Cardiac septum (tissue), 1 donor: Measurements from ENCODE around the gene SMURF2. TPM values are rescaled to one million over a fixed set of nuclear protein-coding genes. Genes with fewer than 3 reads are reported as not detected.

Experiments used
- DNase-seq: peaks from one replicate; pipeline ENCODE4 v3.0.0-alpha.2; 2020; ENCODE audit warnings: low spot score
- intact Hi-C: fragments of 100-400 bp; cut with DNase I; formaldehyde crosslinking; loops from one replicate; pipeline ENCODE4 v1.14.0; 2022
- microRNA-seq: library from miRNA; unstranded; fragments of <30 nt; microRNA quantifications from one replicate; pipeline ENCODE4 v1.2.0, GENCODE V29; 2020
- total RNA-seq: library from RNA; stranded (reverse); fragmentation: NEBNext Ultra II Directional; extraction: Animal tissue kit (Norgen Biotek cat#: 25700); gene quantifications from one replicate; pipeline ENCODE4 v1.2.1, GENCODE V29; 2021
- donor health status: DM: no; HTN: no; CAD: no.

The SMURF2 gene
- total RNA-seq, 1 donor from 2014 or later: 17.4 TPM

- intact Hi-C loops: loop anchor here (10.0 kb wide), 1 partner anchor 174 kb away; no protein-coding TSS in a partner anchor
- no peak for DNase-seq
Observed at GRCh38 chr17:64498308-64499203, 163.6 kb downstream of the SMURF2 start.

GRCh38 chr17:64497565-64498035 is 164.5 kb downstream of the SMURF2 start:
- intact Hi-C loops: loop anchor here (1.0 to 10.0 kb wide), 2 partner anchors 8 to 173 kb away; no protein-coding TSS in a partner anchor

GRCh38 chr17:64496786-64497564 is 165.1 kb downstream of the SMURF2 start, which contains the start of gene POLG2:
POLG2 (minus strand) TSS chr17:64497054; CDS start chr17:64496968, 86 bp downstream.
- intact Hi-C loops: loop anchor here (1.0 to 10.0 kb wide), 2 partner anchors 8 to 172 kb away; no protein-coding TSS in a partner anchor
- peak; percentile 97 for DNase-seq

More at GRCh38 chr17:64497565-64498035, 164.5 kb downstream of the SMURF2 start:
- DNase-seq: no peak

- peak; percentile 76 for DNase-seq
- intact Hi-C loops: loop anchor here (10.0 kb wide), 1 partner anchor 172 kb away; no protein-coding TSS in a partner anchor
Observed at GRCh38 chr17:64496348-64496785, 165.7 kb downstream of the SMURF2 start.

Small RNAs within 50 kb of the gene (microRNA-seq; reads per million reads assigned to microRNA genes)
- 2.7 reads per million for gene MIR3064
- not detected for gene MIR5047

Other genes with a start within 250 kb of the SMURF2 start
- 3.6 TPM for gene MILR1, start 213.2 kb downstream of the SMURF2 start, total RNA-seq
- 8.0 TPM for gene POLG2, start 165.3 kb downstream of the SMURF2 start, total RNA-seq
- gene DDX5, start 156.0 kb downstream of the SMURF2 start, total RNA-seq: 443 TPM
- 16.4 TPM for gene CEP95, start 155.3 kb downstream of the SMURF2 start, total RNA-seq